ENCODE results near the gene SNX9. TPM values are rescaled to one million over a fixed set of nuclear protein-coding genes. Genes with fewer than 3 reads are reported as not detected.
"Not testable (repeated sequence)": the region's sequence is repeated elsewhere in the genome, so short reads cannot be mapped to it uniquely, and the experiment has no call there.

SNX9 gene
- total RNA-seq, 1 experiment from 2014 or later, result 31.3 TPM

DNA sequence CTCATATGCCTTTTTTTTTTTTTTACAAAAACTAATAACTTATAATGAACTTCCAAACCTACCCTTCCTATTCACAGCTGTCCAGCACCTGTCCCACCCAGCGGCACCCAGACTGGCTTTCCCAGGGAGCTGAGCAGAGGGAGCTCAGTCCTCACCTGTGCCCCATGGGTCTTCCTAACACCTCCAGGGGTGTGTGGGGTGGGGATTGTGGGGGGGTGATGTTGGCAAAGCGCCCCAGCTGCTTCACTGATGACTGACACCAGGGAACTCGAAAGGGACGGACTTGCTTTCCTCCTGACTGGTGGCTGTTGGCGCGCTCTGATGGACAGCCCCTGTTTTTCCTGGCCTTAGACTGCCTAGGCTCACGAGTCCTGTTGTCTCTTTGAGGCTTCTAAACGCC, 144.4 kb downstream of the SNX9 start:
- no peaks in the 10 kb centered on the region for H3K36me3 Mint-ChIP-seq (ENCODE audit: insufficient read depth in 1 of 3, low read depth in 3 of 3)
- H3K4me3 Mint-ChIP-seq, result no peak overlapping the region
- Histone ChIP-seq H3K79me1 (ENCODE audit: insufficient read depth, low read depth, low read length, poor library complexity, severe bottlenecking) (no peaks in the 10 kb centered on the region), H4K91ac (ENCODE audit: insufficient read length, low read depth, low read length) (no peak overlapping the region), H4K5ac (ENCODE audit: insufficient read length, low read depth, low read length) (no peak overlapping the region), H3K56ac (ENCODE audit: insufficient read length, low read depth, low read length) (no peak overlapping the region), H2AFZ (ENCODE audit: low read length) (no peak overlapping the region), H3K27me3 (ENCODE audit: insufficient read depth, low read length) (no peaks in the 10 kb centered on the region), H2BK5ac (ENCODE audit: insufficient read length, low read length) (no peak overlapping the region), H2BK15ac (ENCODE audit: low read depth, low read length) (no peak overlapping the region), H3K4ac (ENCODE audit: low read depth, low read length) (no peak overlapping the region; the same call in 1 of the 2 replicates), H2BK20ac (ENCODE audit: low read depth, low read length, poor library complexity, severe bottlenecking) (no peak overlapping the region), H3K18ac (ENCODE audit: insufficient read length, low read depth, low read length) (no peak overlapping the region), H3K23ac (ENCODE audit: insufficient read length, low read depth, low read length) (no peak overlapping the region), H3K9ac (ENCODE audit: extremely low read depth, insufficient read length, low read length) (no peak overlapping the region), H3K23me2 (ENCODE audit: insufficient read length, low read depth, low read length, poor library complexity, severe bottlenecking) (no peaks in the 10 kb centered on the region), H3K4me1 (ENCODE audit: insufficient read depth, low read length) (no peaks in the 10 kb centered on the region), H3K9me3 (ENCODE audit: control insufficient read depth, low read depth, low read length) (no peaks in the 10 kb centered on the region), H3K79me2 (ENCODE audit: insufficient read depth, low read length) (no peaks in the 10 kb centered on the region), H3K27ac (ENCODE audit: insufficient read length, low read depth, low read length) (no peak overlapping the region), H4K20me1 (ENCODE audit: control insufficient read depth, insufficient read depth, insufficient read length) (no peaks in the 10 kb centered on the region), H3K14ac (ENCODE audit: insufficient read depth, low read length) (peak overlapping the region; percentile 47; the same call in 1 of the 2 replicates), H4K8ac (replicated peaks; ENCODE audit: insufficient read length, low read depth, low read length) (no peak overlapping the region), H3K4me2 (ENCODE audit: insufficient read depth, insufficient read length, low read length) (no peak overlapping the region), H2AK5ac (ENCODE audit: insufficient read length, low read length) (no peak overlapping the region), H3T11ph (ENCODE audit: low read length) (no peak overlapping the region), H2BK120ac (ENCODE audit: low read depth, low read length, poor library complexity, severe bottlenecking) (no peak overlapping the region), H2BK12ac (ENCODE audit: insufficient read length, low read depth, low read length) (peak overlapping the region; percentile 50)
- WGBS (ENCODE audit: extremely low coverage, insufficient read length, low lambda C conversion rate), result no CpG with 5 or more reads among the region's 8 CpGs
- H3K27ac Mint-ChIP-seq, result no peak overlapping the region
- TF ChIP-seq, protein P1, sequence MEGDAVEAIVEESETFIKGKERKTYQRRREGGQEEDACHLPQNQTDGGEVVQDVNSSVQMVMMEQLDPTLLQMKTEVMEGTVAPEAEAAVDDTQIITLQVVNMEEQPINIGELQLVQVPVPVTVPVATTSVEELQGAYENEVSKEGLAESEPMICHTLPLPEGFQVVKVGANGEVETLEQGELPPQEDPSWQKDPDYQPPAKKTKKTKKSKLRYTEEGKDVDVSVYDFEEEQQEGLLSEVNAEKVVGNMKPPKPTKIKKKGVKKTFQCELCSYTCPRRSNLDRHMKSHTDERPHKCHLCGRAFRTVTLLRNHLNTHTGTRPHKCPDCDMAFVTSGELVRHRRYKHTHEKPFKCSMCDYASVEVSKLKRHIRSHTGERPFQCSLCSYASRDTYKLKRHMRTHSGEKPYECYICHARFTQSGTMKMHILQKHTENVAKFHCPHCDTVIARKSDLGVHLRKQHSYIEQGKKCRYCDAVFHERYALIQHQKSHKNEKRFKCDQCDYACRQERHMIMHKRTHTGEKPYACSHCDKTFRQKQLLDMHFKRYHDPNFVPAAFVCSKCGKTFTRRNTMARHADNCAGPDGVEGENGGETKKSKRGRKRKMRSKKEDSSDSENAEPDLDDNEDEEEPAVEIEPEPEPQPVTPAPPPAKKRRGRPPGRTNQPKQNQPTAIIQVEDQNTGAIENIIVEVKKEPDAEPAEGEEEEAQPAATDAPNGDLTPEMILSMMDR (conservative IDR thresholded peaks at IDR 0.05), result no peak
- H3K4me1 Mint-ChIP-seq, result peaks cover 17 to 29% of the 10 kb centered on the region in 2 experiments
- DNase-seq, result no peak
- no peaks in the 10 kb centered on the region for H3K9me3 Mint-ChIP-seq
- H3K27me3 Mint-ChIP-seq (ENCODE audit: low read depth), result peaks cover 2% of the 10 kb centered on the region

DNA sequence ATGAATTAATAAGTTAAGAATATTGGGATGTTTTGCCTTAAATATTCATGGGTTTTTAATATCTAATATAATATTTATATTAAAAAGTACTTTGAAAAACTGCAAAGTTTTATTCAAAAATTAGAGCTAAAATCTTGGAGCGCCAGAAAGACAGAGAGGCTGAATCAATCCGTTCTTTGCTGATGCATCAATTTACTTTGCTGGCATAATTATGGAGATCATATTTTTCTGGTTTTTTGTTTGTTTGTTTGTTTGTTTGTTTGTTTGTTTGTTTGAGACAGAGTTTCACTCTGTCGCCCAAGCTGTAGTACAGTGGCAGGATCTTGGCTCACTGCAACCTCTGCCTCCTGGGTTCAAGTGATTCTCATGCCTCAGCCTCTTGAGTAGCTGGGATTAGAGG, 149.1 kb downstream of the SNX9 start:
- no CpG with 5 or more reads among the region's 3 CpGs for WGBS (ENCODE audit: extremely low coverage, insufficient read length, low lambda C conversion rate)
- H3K36me3 Mint-ChIP-seq (ENCODE audit: insufficient read depth in 1 of 3, low read depth in 3 of 3); H3K9ac ChIP-seq (ENCODE audit: extremely low read depth, insufficient read length, low read length); H4K8ac ChIP-seq (replicated peaks; ENCODE audit: insufficient read length, low read depth, low read length); H3K23ac ChIP-seq (ENCODE audit: insufficient read length, low read depth, low read length); H2BK12ac ChIP-seq (ENCODE audit: insufficient read length, low read depth, low read length); H3K9me3 Mint-ChIP-seq; H3T11ph ChIP-seq (ENCODE audit: low read length); H4K5ac ChIP-seq (ENCODE audit: insufficient read length, low read depth, low read length); H2AK5ac ChIP-seq (ENCODE audit: insufficient read length, low read length); H4K20me1 ChIP-seq (ENCODE audit: control insufficient read depth, insufficient read depth, insufficient read length); H3K4ac ChIP-seq (ENCODE audit: low read depth, low read length); H3K79me1 ChIP-seq (ENCODE audit: insufficient read depth, low read depth, low read length, poor library complexity, severe bottlenecking); H3K79me2 ChIP-seq (ENCODE audit: insufficient read depth, low read length); H3K18ac ChIP-seq (ENCODE audit: insufficient read length, low read depth, low read length); H3K56ac ChIP-seq (ENCODE audit: insufficient read length, low read depth, low read length); DNase-seq; H2BK20ac ChIP-seq (ENCODE audit: low read depth, low read length, poor library complexity, severe bottlenecking); H3K23me2 ChIP-seq (ENCODE audit: insufficient read length, low read depth, low read length, poor library complexity, severe bottlenecking); H3K14ac ChIP-seq (ENCODE audit: insufficient read depth, low read length); H2AFZ ChIP-seq (ENCODE audit: low read length); H3K27me3 ChIP-seq (ENCODE audit: insufficient read depth, low read length); H3K4me2 ChIP-seq (ENCODE audit: insufficient read depth, insufficient read length, low read length); H3K4me3 Mint-ChIP-seq; H3K27me3 Mint-ChIP-seq (ENCODE audit: low read depth); H3K27ac Mint-ChIP-seq; H2BK120ac ChIP-seq (ENCODE audit: low read depth, low read length, poor library complexity, severe bottlenecking); H3K9me3 ChIP-seq (ENCODE audit: control insufficient read depth, low read depth, low read length); H3K4me1 ChIP-seq (ENCODE audit: insufficient read depth, low read length); H4K91ac ChIP-seq (ENCODE audit: insufficient read length, low read depth, low read length); H2BK15ac ChIP-seq (ENCODE audit: low read depth, low read length); H3K27ac ChIP-seq (ENCODE audit: insufficient read length, low read depth, low read length); H2BK5ac ChIP-seq (ENCODE audit: insufficient read length, low read length): not testable (repeated sequence)
- H3K4me1 Mint-ChIP-seq, result peaks cover 16 to 21% of the 10 kb centered on the region in 2 experiments

All from H9 (cell line).